Vagina (tissue), 2 donors: ENCODE data around the gene CFAP92. TPM values are rescaled to one million over a fixed set of nuclear protein-coding genes. Genes with fewer than 3 reads are reported as not detected.

Source experiments
- DNase-seq, 2 donors: peaks; one replicate each; pipeline ENCODE4 v3.0.0-alpha.2; 2017; ENCODE audit errors: extremely low spot score in 2 of 2
- H3K27ac ChIP-seq: fragments of 200-600 bp; sonication (generic); one replicate; pipeline ENCODE4 v1.5.1; 2019
- H3K27me3 ChIP-seq: fragments of 200-600 bp; sonication (generic); one replicate; pipeline ENCODE4 v1.5.1; 2019
- H3K36me3 ChIP-seq, 2 donors: fragments of 200-600 bp; sonication (generic); one replicate each; pipeline ENCODE4 v1.5.1; 2017 to 2019
- H3K4me1 ChIP-seq: fragments of 200-600 bp; sonication (generic); one replicate; pipeline ENCODE4 v1.5.1; 2019
- H3K4me3 ChIP-seq, 2 donors: fragments of 200-600 bp; sonication (generic); 1 replicate in 1 of 2; 2 replicates in 1 of 2; pipeline ENCODE4 v1.5.1; 2016 to 2019
- H3K9me3 ChIP-seq: fragments of 200-600 bp; sonication (generic); one replicate; pipeline ENCODE4 v1.5.1; 2019
- CTCF ChIP-seq, 3 experiments: fragments of 450-650 bp in 2 of 3; fragments of 200-600 bp in 1 of 3; sonication (generic) in 1 of 3; IDR thresholded peaks; one replicate each; pipeline ENCODE4 v1.5.1; 2017 to 2019; ENCODE audit warnings: antibody characterized with exemption in 3 of 3, mild to moderate bottlenecking in 2 of 3, moderate library complexity in 2 of 3
- POLR2A ChIP-seq, 2 donors: fragments of 450-650 bp; IDR thresholded peaks; one replicate each; pipeline ENCODE4 v1.6.1; 2017; ENCODE audit warnings: antibody characterized with exemption in 2 of 2, mild to moderate bottlenecking in 2 of 2, moderate library complexity in 2 of 2
- POLR2AphosphoS5 ChIP-seq, 2 donors: sonication (generic); formaldehyde crosslinking; IDR thresholded peaks; one replicate each; pipeline ENCODE4 v1.9.0; 2017; ENCODE audit warnings: antibody characterized with exemption in 2 of 2, mild to moderate bottlenecking in 2 of 2, low read depth in 1 of 2; ENCODE audit not compliant: insufficient read depth in 1 of 2
- intact Hi-C: fragments of 100-400 bp; cut with DNase I; formaldehyde crosslinking; loops from one replicate; pipeline ENCODE4 v1.15.1; 2023
- small RNA-seq: library from RNA; depleted of rRNA; stranded (forward); fragments of <200 nt; gene quantifications from one replicate; pipeline ENCODE3, GENCODE V24; 2016
- total RNA-seq: library from RNA; depleted of rRNA; stranded (reverse); fragments of >200 nt; gene quantifications from one replicate; pipeline ENCODE4 v1.2.3, GENCODE V29; 2016

Gene CFAP92
- total RNA-seq, 1 donor from 2014 or later = not detected

- H3K36me3 ChIP-seq = no peaks in the 10 kb centered on the region
- no peak overlapping the region for H3K4me3 ChIP-seq
- no peak for DNase-seq
- TF ChIP-seq POLR2A (IDR thresholded peaks at IDR 0.05) = no peak
- no peak for TF ChIP-seq POLR2AphosphoS5 (IDR thresholded peaks at IDR 0.05; ENCODE audit: insufficient read depth in 1 of 2, low read depth in 1 of 2)
- no peak for TF ChIP-seq CTCF (IDR thresholded peaks at IDR 0.05)
- H3K4me1 ChIP-seq = no peaks in the 10 kb centered on the region
- H3K27me3 ChIP-seq = no peaks in the 10 kb centered on the region
- H3K27ac ChIP-seq = no peak overlapping the region
- H3K9me3 ChIP-seq = peaks cover 17% of the 10 kb centered on the region
- intact Hi-C loops = no loop called here
Observed at GRCh38 chr3:128861491-128861890, 132.4 kb downstream of the CFAP92 start.

Small RNA genes within 50 kb of the gene (small RNA-seq; reads per million reads assigned to genes)
- gene AC112484.4 = not detected

Other genes with a start within 250 kb of the CFAP92 start
- gene ACAD9, start 114.5 kb downstream of the CFAP92 start, total RNA-seq = 43.0 TPM
- gene EFCC1, start 7.2 kb upstream of the CFAP92 start, total RNA-seq = 3.7 TPM
- not detected for gene GP9, start 66.7 kb upstream of the CFAP92 start, total RNA-seq
- 8.6 TPM for gene RAB43, start 127.7 kb upstream of the CFAP92 start, total RNA-seq
- 16.2 TPM for gene ISY1, start 167.0 kb upstream of the CFAP92 start, total RNA-seq
- 405 TPM for gene CNBP, start 189.8 kb upstream of the CFAP92 start, total RNA-seq